GM19035 (cell line): ENCODE measurements around the gene DARS1.
A peak's percentile ranks its signal among the peaks of the same experiment; 100 is the strongest.

Experiments
- ATAC-seq: cut with Tn5 transposase; IDR thresholded peaks from one replicate; pipeline ENCODE4 v1.9.1; 2021; ENCODE audit not compliant: unreplicated experiment

Gene DARS1

GRCh38 chr2:136016427-136016826, 31.0 kb upstream of the DARS1 start:
- no peak for ATAC-seq

- ATAC-seq = no peak
These were observed 30.3 kb upstream of the DARS1 start for GRCh38 chr2:136015699-136016098.

- ATAC-seq = no peak
These were observed 29.0 kb upstream of the DARS1 start for GRCh38 chr2:136014411-136014810.

- ATAC-seq = no peak
These were observed 28.5 kb upstream of the DARS1 start for GRCh38 chr2:136013955-136014354.

GRCh38 chr2:136013136-136013685, 27.8 kb upstream of the DARS1 start:
- ATAC-seq = no peak

- no peak for ATAC-seq
These were observed 26.9 kb upstream of the DARS1 start for GRCh38 chr2:136012315-136012714.

GRCh38 chr2:136010126-136010525, 24.7 kb upstream of the DARS1 start:
- ATAC-seq = no peak

- ATAC-seq = no peak
These were observed 22.9 kb upstream of the DARS1 start for GRCh38 chr2:136008205-136008865.

GRCh38 chr2:136006658-136007057, 21.2 kb upstream of the DARS1 start:
- no peak for ATAC-seq

- ATAC-seq = peak; percentile 72
These were observed 20.2 kb upstream of the DARS1 start for GRCh38 chr2:136005462-136006196.

GRCh38 chr2:136004965-136005364, 19.5 kb upstream of the DARS1 start:
- ATAC-seq = no peak

- ATAC-seq = no peak
These were observed 15.7 kb upstream of the DARS1 start for GRCh38 chr2:136001131-136001530.

- peak; percentile 59 for ATAC-seq
These were observed 15.1 kb upstream of the DARS1 start for GRCh38 chr2:136000502-136000901.

GRCh38 chr2:135999899-136000298, 14.5 kb upstream of the DARS1 start:
- no peak for ATAC-seq

GRCh38 chr2:135998879-135999278, 13.5 kb upstream of the DARS1 start:
- no peak for ATAC-seq

- ATAC-seq = no peak
These were observed 12.0 kb upstream of the DARS1 start for GRCh38 chr2:135997380-135997779.

- ATAC-seq = no peak
These were observed 10.9 kb upstream of the DARS1 start for GRCh38 chr2:135996304-135996703.

GRCh38 chr2:135994281-135994680, 8.9 kb upstream of the DARS1 start:
- ATAC-seq = no peak

GRCh38 chr2:135993421-135993820, 8.0 kb upstream of the DARS1 start:
- ATAC-seq = no peak

- ATAC-seq = no peak
These were observed 6.4 kb upstream of the DARS1 start for GRCh38 chr2:135991861-135992260.

GRCh38 chr2:135987441-135987840, 2.0 kb upstream of the DARS1 start:
- ATAC-seq = no peak

- no peak for ATAC-seq
These were observed 1.1 kb upstream of the DARS1 start for GRCh38 chr2:135986507-135986906.
